ENCODE results near the gene TBC1D4.

DNA sequence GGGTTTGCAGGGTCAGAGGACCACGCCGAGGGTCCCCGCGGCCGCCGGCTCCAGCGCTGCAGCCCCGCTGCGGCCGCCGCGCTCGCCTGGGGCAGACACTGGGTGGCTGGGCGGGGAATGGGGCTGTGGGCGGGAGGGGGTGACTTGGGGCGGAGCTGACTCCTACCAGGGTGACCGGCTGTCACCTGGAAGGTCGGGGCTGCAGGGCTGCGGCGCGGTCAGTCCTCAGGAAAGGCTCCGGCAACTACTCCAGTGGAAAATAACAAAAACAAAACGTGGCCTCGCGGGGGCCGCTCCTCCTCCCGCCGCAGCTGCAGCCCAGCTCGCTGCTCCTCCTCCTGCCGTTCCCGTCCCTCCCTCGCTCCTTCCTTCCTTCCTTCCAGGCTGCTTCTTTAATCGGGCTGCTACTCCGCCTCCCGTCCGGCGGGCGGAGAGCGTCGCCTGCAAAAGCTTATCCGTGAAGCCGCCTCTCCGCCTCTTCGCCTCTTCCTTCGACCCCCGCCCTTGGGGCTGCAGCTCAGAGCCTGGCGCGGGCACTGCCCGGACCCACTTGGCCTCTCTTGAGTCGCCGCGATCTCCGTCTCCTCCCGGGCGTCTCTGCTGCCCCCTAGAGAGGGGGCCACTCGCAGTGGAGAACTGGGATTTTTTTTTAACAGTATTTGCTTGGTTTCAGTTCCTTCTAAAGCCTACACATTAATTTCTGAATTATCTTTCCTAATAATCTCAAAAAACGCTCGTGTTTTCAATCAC, at the start of gene TBC1D4:
- no peak for TF ChIP-seq POLR2A (IDR thresholded peaks at IDR 0.05)
- TF ChIP-seq, protein P1, sequence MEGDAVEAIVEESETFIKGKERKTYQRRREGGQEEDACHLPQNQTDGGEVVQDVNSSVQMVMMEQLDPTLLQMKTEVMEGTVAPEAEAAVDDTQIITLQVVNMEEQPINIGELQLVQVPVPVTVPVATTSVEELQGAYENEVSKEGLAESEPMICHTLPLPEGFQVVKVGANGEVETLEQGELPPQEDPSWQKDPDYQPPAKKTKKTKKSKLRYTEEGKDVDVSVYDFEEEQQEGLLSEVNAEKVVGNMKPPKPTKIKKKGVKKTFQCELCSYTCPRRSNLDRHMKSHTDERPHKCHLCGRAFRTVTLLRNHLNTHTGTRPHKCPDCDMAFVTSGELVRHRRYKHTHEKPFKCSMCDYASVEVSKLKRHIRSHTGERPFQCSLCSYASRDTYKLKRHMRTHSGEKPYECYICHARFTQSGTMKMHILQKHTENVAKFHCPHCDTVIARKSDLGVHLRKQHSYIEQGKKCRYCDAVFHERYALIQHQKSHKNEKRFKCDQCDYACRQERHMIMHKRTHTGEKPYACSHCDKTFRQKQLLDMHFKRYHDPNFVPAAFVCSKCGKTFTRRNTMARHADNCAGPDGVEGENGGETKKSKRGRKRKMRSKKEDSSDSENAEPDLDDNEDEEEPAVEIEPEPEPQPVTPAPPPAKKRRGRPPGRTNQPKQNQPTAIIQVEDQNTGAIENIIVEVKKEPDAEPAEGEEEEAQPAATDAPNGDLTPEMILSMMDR (IDR thresholded peaks at IDR 0.05): no peak
